ENCODE results near the gene CACHD1.
A peak's percentile ranks its signal among the peaks of the same experiment; 100 is the strongest.
"Not testable (repeated sequence)": the region's sequence is repeated elsewhere in the genome, so short reads cannot be mapped to it uniquely, and the experiment has no call there.

Gene CACHD1

GRCh38 chr1:64711266-64711665, 241.3 kb downstream of the CACHD1 start:
- DNase-seq = peak; percentile 1 to 28

GRCh38 chr1:64712049-64712448, 242.1 kb downstream of the CACHD1 start:
- DNase-seq = no peak

GRCh38 chr1:64715186-64715585, 245.3 kb downstream of the CACHD1 start:
- DNase-seq = no peak

- no peak for DNase-seq
Observed at GRCh38 chr1:64721135-64721534, 251.2 kb downstream of the CACHD1 start.

GRCh38 chr1:64721576-64722145, 251.7 kb downstream of the CACHD1 start:
- DNase-seq = no peak

- no peak for DNase-seq
Observed at GRCh38 chr1:64727861-64728260, 257.9 kb downstream of the CACHD1 start.

GRCh38 chr1:64733581-64734286, 263.8 kb downstream of the CACHD1 start:
- DNase-seq = no peak

- no peak for DNase-seq
Observed at GRCh38 chr1:64734287-64734652, 264.3 kb downstream of the CACHD1 start.

- not testable (repeated sequence) for DNase-seq
Observed at GRCh38 chr1:64740687-64741086, 270.8 kb downstream of the CACHD1 start.

All from inflammatory macrophage treated with lipopolysaccharide for 1 hour (primary cell).